CD8-positive, alpha-beta memory T cell (primary cell): ENCODE measurements around the gene VAT1. TPM values are rescaled to one million over a fixed set of nuclear protein-coding genes. Genes with fewer than 3 reads are reported as not detected.
A peak's percentile ranks its signal among the peaks of the same experiment; 100 is the strongest.

Experiments
- CTCF ChIA-PET: fragments of 350-600 bp; sonication (Branson Sonifier 250); formaldehyde crosslinking; loops from one replicate; lab custom pipeline; 2021; ENCODE audit warnings: antibody characterized with exemption; lab: Charles Lee
- POLR2A ChIA-PET: fragments of 350-600 bp; sonication (Branson Sonifier 250); formaldehyde crosslinking; loops from one replicate; lab custom pipeline; 2021; ENCODE audit warnings: antibody characterized with exemption; lab: Charles Lee
- DNase-seq, 5 donors: peaks; one replicate each; pipeline versions ENCODE4 v3.0.0 to v3.0.0-alpha.2; 2020 to 2022; ENCODE audit warnings: mixed read lengths in 1 of 5
- H3K27ac ChIP-seq: one replicate; pipeline ENCODE4 v1.7.0; 2013; ENCODE audit warnings: low read depth, mild to moderate bottlenecking, low read length, moderate library complexity
- H3K27me3 ChIP-seq: 2 replicates; pipeline ENCODE4 v1.7.0; 2013; ENCODE audit warnings: low read length, mild to moderate bottlenecking; ENCODE audit not compliant: insufficient read depth, poor library complexity, severe bottlenecking
- H3K36me3 ChIP-seq: 2 replicates; pipeline ENCODE4 v1.7.0; 2013; ENCODE audit warnings: mild to moderate bottlenecking, low read length, moderate library complexity; ENCODE audit not compliant: insufficient read depth
- H3K4me1 ChIP-seq: 2 replicates; pipeline ENCODE4 v1.7.0; 2013; ENCODE audit warnings: mild to moderate bottlenecking, low read length, moderate library complexity; ENCODE audit not compliant: insufficient read depth
- H3K4me3 ChIP-seq: 2 replicates; pipeline ENCODE4 v1.7.0; 2013; ENCODE audit warnings: mild to moderate bottlenecking, low read length
- H3K9me3 ChIP-seq: 2 replicates; pipeline ENCODE4 v1.7.0; 2013; ENCODE audit warnings: mild to moderate bottlenecking, low read length
- H3K27ac Mint-ChIP-seq, 8 donors: one replicate each; pipeline ENCODE4 v1.8.0; 2020 to 2021; ENCODE audit warnings: mixed read lengths in 8 of 8, mild to moderate bottlenecking in 6 of 8, inconsistent platforms in 3 of 8, moderate library complexity in 3 of 8
- H3K27me3 Mint-ChIP-seq, 2 donors: one replicate each; pipeline ENCODE4 v1.8.0; 2020 to 2021; ENCODE audit warnings: mixed read lengths in 2 of 2, mild to moderate bottlenecking in 1 of 2, moderate library complexity in 1 of 2
- H3K36me3 Mint-ChIP-seq, 3 donors: one replicate each; pipeline ENCODE4 v1.8.0; 2020 to 2021; ENCODE audit warnings: mixed read lengths in 3 of 3, inconsistent platforms in 1 of 3, mild to moderate bottlenecking in 1 of 3
- H3K4me1 Mint-ChIP-seq, 3 donors: one replicate each; pipeline ENCODE4 v1.8.0; 2020 to 2021; ENCODE audit warnings: mixed read lengths in 3 of 3, inconsistent platforms in 1 of 3, mild to moderate bottlenecking in 1 of 3
- H3K4me3 Mint-ChIP-seq, 7 donors: one replicate each; pipeline ENCODE4 v1.8.0; 2020 to 2021; ENCODE audit warnings: mixed read lengths in 7 of 7, mild to moderate bottlenecking in 6 of 7, moderate library complexity in 4 of 7, inconsistent platforms in 2 of 7
- H3K9me3 Mint-ChIP-seq, 5 donors: one replicate each; pipeline ENCODE4 v1.8.0; 2020 to 2022; ENCODE audit warnings: mixed read lengths in 5 of 5, mild to moderate bottlenecking in 3 of 5, moderate library complexity in 2 of 5, inconsistent platforms in 1 of 5
- polyA plus RNA-seq: library from polyadenylated mRNA; unstranded; fragments of 300-500 nt; fragmentation: Illumina TruSeq; gene quantifications from one replicate; pipeline ENCODE4 v1.2.3, GENCODE V29; 2021
- total RNA-seq, 2 experiments: library from RNA; stranded (reverse); gene quantifications; one replicate each; pipeline ENCODE4 v1.2.3, GENCODE V29; 2021

VAT1 gene
- total and polyA plus RNA-seq, 3 experiments from 2014 or later, result 31.1 to 42.2 (median 35.9) TPM

- Mint-ChIP-seq H3K27me3 (peaks cover 0 to 3% of the 10 kb centered on the region in 2 donors), H3K9me3 (no peaks in the 10 kb centered on the region), H3K27ac (peak overlapping the region in 4 of 8 donors; percentile 9 to 88 (median 34)), H3K36me3 (peaks cover 0 to 3% (median 0%) of the 10 kb centered on the region in 3 donors), H3K4me1 (peaks cover 9 to 21% (median 14%) of the 10 kb centered on the region in 3 donors), H3K4me3 (peak overlapping the region; percentile 70 to 92 (median 80))
- no peaks in the 10 kb centered on the region for H3K9me3 ChIP-seq
- no peaks in the 10 kb centered on the region for H3K36me3 ChIP-seq
- no peak for DNase-seq
- ChIA-PET CTCF (interaction anchor here (1.3 to 2.1 kb wide), 2 partner anchors 20 to 28 kb away, joined by 3 to 16 read pairs; partner anchors contain the start of gene RPL27), POLR2A (interaction anchor here (2.9 kb wide), 1 partner anchor 28 kb away, joined by 23 read pairs; the partner anchor contains the start of gene RPL27)
- peaks cover 19% of the 10 kb centered on the region for H3K4me1 ChIP-seq
- H3K27me3 ChIP-seq, result no peaks in the 10 kb centered on the region
- no peak overlapping the region for H3K27ac ChIP-seq
- no peak overlapping the region for H3K4me3 ChIP-seq
Observed at GRCh38 chr17:43025766-43026537, 3.8 kb upstream of the VAT1 start.

DNA sequence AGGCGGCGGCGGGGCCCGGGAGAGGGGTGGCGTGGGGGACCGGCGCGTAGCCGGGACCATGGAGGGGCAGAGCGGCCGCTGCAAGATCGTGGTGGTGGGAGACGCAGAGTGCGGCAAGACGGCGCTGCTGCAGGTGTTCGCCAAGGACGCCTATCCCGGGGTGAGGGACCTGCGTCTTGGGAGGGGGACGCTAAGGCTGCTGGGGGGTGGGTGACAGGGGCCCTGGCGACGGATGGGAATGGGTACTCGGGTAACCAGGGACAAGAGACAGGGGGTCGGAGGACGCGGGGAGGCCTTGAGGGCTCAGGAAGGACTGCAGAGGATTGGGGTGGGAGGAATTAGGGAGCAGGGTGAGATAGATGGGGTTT lies 3.1 kb upstream of the VAT1 start:
- H3K4me1 ChIP-seq, result peaks cover 20% of the 10 kb centered on the region
- H3K36me3 ChIP-seq, result no peaks in the 10 kb centered on the region
- Mint-ChIP-seq H3K36me3 (peaks cover 0 to 3% (median 0%) of the 10 kb centered on the region in 3 donors), H3K27ac (peak overlapping the region in 6 of 8 donors; percentile 7 to 88 (median 66)), H3K4me1 (peaks cover 10 to 28% (median 21%) of the 10 kb centered on the region in 3 donors), H3K27me3 (peaks cover 0 to 1% of the 10 kb centered on the region in 2 donors), H3K4me3 (peak overlapping the region; percentile 70 to 92 (median 80)), H3K9me3 (no peaks in the 10 kb centered on the region)
- no peaks in the 10 kb centered on the region for H3K9me3 ChIP-seq
- H3K27me3 ChIP-seq, result no peaks in the 10 kb centered on the region
- CTCF ChIA-PET, result interaction anchor here (1.1 to 2.1 kb wide), 3 partner anchors 13 to 459 kb away, joined by 3 to 16 read pairs (median 6); partner anchors contain the start of genes DHX8 and RPL27
- H3K4me3 ChIP-seq, result no peak overlapping the region
- no peak overlapping the region for H3K27ac ChIP-seq
- POLR2A ChIA-PET, result interaction anchor here (1.2 to 2.9 kb wide), 2 partner anchors 27 to 129 kb away, joined by 3 to 23 read pairs; partner anchors contain the start of gene RPL27
- no peak for DNase-seq

GRCh38 chr17:43024407-43025289 lies 2.5 kb upstream of the VAT1 start, which contains the start of gene RND2:
TSS of gene RND2 (plus strand) at chr17:43025231. CDS start at chr17:43025348, 117 bp downstream.
- ChIA-PET POLR2A (interaction anchor here (0.7 to 2.9 kb wide), 5 partner anchors 18 to 336 kb away, joined by 3 to 23 read pairs (median 3); partner anchors contain the start of genes IFI35, NBR1 and RPL27), CTCF (interaction anchor here (0.9 to 2.1 kb wide), 7 partner anchors 9 to 459 kb away, joined by 3 to 16 read pairs (median 5); partner anchors contain the start of genes DHX8, IFI35, NBR1 and RPL27)
- H3K27ac Mint-ChIP-seq, result peak within 1 kb of the TSS; percentile 78 to 96 (median 94)
- peak within 1 kb of the TSS; percentile 84 for H3K27ac ChIP-seq
- H3K27me3 Mint-ChIP-seq, result peaks cover 0 to 1% of the 10 kb centered on the region in 2 donors
- peak within 1 kb of the TSS; percentile 87 to 97 (median 92) for H3K4me3 Mint-ChIP-seq
- H3K4me1 ChIP-seq, result peaks cover 22% of the 10 kb centered on the region
- H3K36me3 ChIP-seq, result no peaks in the 10 kb centered on the region
- H3K4me3 ChIP-seq, result peak within 1 kb of the TSS; percentile 97
- H3K9me3 Mint-ChIP-seq, result no peaks in the 10 kb centered on the region
- peaks cover 0 to 3% (median 0%) of the 10 kb centered on the region in 3 donors for H3K36me3 Mint-ChIP-seq
- H3K9me3 ChIP-seq, result no peaks in the 10 kb centered on the region
- H3K27me3 ChIP-seq, result no peaks in the 10 kb centered on the region
- DNase-seq, result peak; percentile 67 to 94 (median 77)
- H3K4me1 Mint-ChIP-seq, result peaks cover 14 to 34% (median 27%) of the 10 kb centered on the region in 3 donors

DNA sequence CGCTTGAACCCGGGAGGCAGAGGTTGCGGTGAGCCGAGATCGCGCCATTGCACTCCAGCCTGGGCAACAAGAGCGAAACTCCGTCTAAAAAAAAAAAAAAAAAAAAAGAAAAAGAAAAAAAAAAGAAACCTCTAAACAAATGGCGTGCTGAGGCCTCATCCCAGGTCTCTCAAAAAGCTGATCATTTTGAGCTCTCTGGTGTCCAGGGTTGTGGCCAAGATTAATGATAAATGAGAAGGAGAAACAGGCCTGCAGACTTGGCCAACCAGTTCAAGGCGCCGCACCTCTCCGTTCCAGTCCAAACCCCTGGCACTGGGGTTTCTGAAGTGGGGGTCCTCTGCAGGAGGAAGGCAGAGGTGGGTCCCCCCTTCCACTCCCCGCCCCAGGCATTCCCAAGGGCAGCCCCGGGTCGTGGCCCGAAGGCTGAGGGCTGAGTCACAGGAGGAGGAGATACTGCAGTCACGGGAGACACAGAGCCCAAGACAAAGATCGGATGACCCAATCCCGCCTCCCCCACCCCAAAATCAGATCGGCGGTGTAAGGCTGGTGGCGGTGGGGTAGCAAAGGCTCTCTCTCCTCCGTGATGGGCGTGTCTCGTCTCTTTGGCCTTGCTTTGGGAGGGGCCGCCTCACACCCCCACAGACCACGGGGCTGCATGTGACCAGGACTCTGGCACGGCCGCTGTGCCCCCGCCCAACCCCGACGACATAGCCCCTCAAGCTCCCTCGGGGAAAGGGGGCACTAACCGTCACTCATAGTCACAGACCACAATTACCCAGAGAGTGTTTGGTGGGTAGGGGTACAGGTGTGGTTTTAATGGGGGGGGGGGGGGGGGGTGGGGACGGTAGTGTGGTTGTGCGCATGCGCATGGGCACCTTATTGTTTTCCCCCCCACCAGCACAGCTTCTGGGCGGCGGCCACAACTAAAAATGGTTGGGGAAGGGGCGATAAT lies 1.1 kb downstream of the VAT1 start:
- H3K4me1 Mint-ChIP-seq, result peaks cover 21 to 52% (median 45%) of the 10 kb centered on the region in 3 donors
- peak in 3 of 5 donors; percentile 30 to 61 (median 43) for DNase-seq
- no peaks in the 10 kb centered on the region for H3K9me3 ChIP-seq
- H3K4me3 Mint-ChIP-seq, result peak overlapping the region; percentile 87 to 95 (median 90)
- no peaks in the 10 kb centered on the region for H3K27me3 ChIP-seq
- peak overlapping the region; percentile 66 to 87 (median 78) for H3K27ac Mint-ChIP-seq
- CTCF ChIA-PET, result interaction anchor here (1.2 kb wide), 1 partner anchor 105 kb away, joined by 3 read pairs; no protein-coding TSS in a partner anchor
- H3K27ac ChIP-seq, result peak overlapping the region; percentile 47
- peak overlapping the region; percentile 73 for H3K4me3 ChIP-seq
- no peaks in the 10 kb centered on the region for H3K27me3 Mint-ChIP-seq
- POLR2A ChIA-PET, result interaction anchor here (0.6 to 1.0 kb wide), 3 partner anchors 23 to 150 kb away, joined by 4 to 6 read pairs (median 5); partner anchors contain the start of genes NBR1 and RPL27
- H3K36me3 Mint-ChIP-seq, result peaks cover 0 to 5% (median 0%) of the 10 kb centered on the region in 3 donors
- no peaks in the 10 kb centered on the region for H3K36me3 ChIP-seq
- H3K9me3 Mint-ChIP-seq, result no peaks in the 10 kb centered on the region
- H3K4me1 ChIP-seq, result peaks cover 23% of the 10 kb centered on the region

- Histone ChIP-seq H3K4me1 (peaks cover 23% of the 10 kb centered on the region), H3K9me3 (no peaks in the 10 kb centered on the region), H3K4me3 (no peak overlapping the region), H3K27ac (peak overlapping the region; percentile 43), H3K36me3 (no peaks in the 10 kb centered on the region), H3K27me3 (no peaks in the 10 kb centered on the region)
- no peak for DNase-seq
- H3K4me1 Mint-ChIP-seq, result peaks cover 21 to 49% (median 45%) of the 10 kb centered on the region in 3 donors
- H3K9me3 Mint-ChIP-seq, result no peaks in the 10 kb centered on the region
- ChIA-PET CTCF (no interaction called here), POLR2A (no interaction called here)
- H3K27me3 Mint-ChIP-seq, result no peaks in the 10 kb centered on the region
- H3K36me3 Mint-ChIP-seq, result peaks cover 0 to 15% (median 0%) of the 10 kb centered on the region in 3 donors
- peak overlapping the region; percentile 32 to 93 (median 60) for H3K27ac Mint-ChIP-seq
- peak overlapping the region; percentile 20 to 93 (median 61) for H3K4me3 Mint-ChIP-seq
Observed at GRCh38 chr17:43020030-43020621, 2.1 kb downstream of the VAT1 start.

GRCh38 chr17:43019418-43019817 lies 2.8 kb downstream of the VAT1 start:
- ChIA-PET CTCF (no interaction called here), POLR2A (no interaction called here)
- H3K27me3 ChIP-seq, result no peaks in the 10 kb centered on the region
- Mint-ChIP-seq H3K36me3 (peaks cover 0 to 20% (median 3%) of the 10 kb centered on the region in 3 donors), H3K4me3 (peak overlapping the region in 6 of 7 donors; percentile 20 to 90 (median 60)), H3K27me3 (no peaks in the 10 kb centered on the region), H3K27ac (peak overlapping the region; percentile 1 to 87 (median 60)), H3K9me3 (no peaks in the 10 kb centered on the region), H3K4me1 (peaks cover 16 to 47% (median 39%) of the 10 kb centered on the region in 3 donors)
- DNase-seq, result no peak
- peak overlapping the region; percentile 43 for H3K27ac ChIP-seq
- no peaks in the 10 kb centered on the region for H3K9me3 ChIP-seq
- H3K36me3 ChIP-seq, result no peaks in the 10 kb centered on the region
- no peak overlapping the region for H3K4me3 ChIP-seq
- H3K4me1 ChIP-seq, result peaks cover 20% of the 10 kb centered on the region
